Thoracic aorta (tissue), 2 donors: Measurements from ENCODE around the gene MRPL17. TPM values are rescaled to one million over a fixed set of nuclear protein-coding genes. Genes with fewer than 3 reads are reported as not detected.
A peak's percentile ranks its signal among the peaks of the same experiment; 100 is the strongest.

Experiments used
- ATAC-seq: fragments of 150-250 bp; one replicate; pipeline ENCODE4 v1.8.0; 2017; ENCODE audit warnings: low read depth; ENCODE audit not compliant: insufficient number of reproducible peaks, low FRiP score
- DNase-seq: peaks from one replicate; pipeline ENCODE4 v3.0.0-alpha.2; 2020; ENCODE audit warnings: low spot score
- H3K27ac ChIP-seq, 2 donors: fragments of 200-600 bp; sonication (generic); 1 replicate in 1 of 2; 2 replicates in 1 of 2; pipeline ENCODE4 v1.5.1; 2016; ENCODE audit warnings: mild to moderate bottlenecking in 2 of 2, moderate library complexity in 2 of 2
- H3K27me3 ChIP-seq: fragments of 200-600 bp; sonication (generic); replicated peaks from 2 replicates; pipeline ENCODE4 v1.6.0; 2016; ENCODE audit warnings: mild to moderate bottlenecking; ENCODE audit not compliant: insufficient read depth
- H3K36me3 ChIP-seq: fragments of 200-600 bp; sonication (generic); one replicate; pipeline ENCODE4 v1.5.1; 2016
- H3K4me1 ChIP-seq, 2 donors: fragments of 200-600 bp; sonication (generic); 1 replicate in 1 of 2; 2 replicates in 1 of 2; pipeline versions ENCODE4 v1.5.1 to v1.6.0; 2016; ENCODE audit warnings: low read depth in 2 of 2, mild to moderate bottlenecking in 1 of 2; ENCODE audit not compliant: control insufficient read depth in 1 of 2
- H3K4me3 ChIP-seq: fragments of 200-600 bp; sonication (generic); 2 replicates; pipeline ENCODE4 v1.5.1; 2016; ENCODE audit warnings: mild to moderate bottlenecking
- H3K9me3 ChIP-seq: fragments of 200-600 bp; sonication (generic); 2 replicates; pipeline ENCODE4 v1.5.1; 2016
- total RNA-seq, 2 donors: library from RNA; depleted of rRNA; stranded (reverse); fragments of >200 nt; gene quantifications; one replicate each; pipeline versions ENCODE4 v1.1.0 to v1.2.3, GENCODE V29; 2016
- TF ChIP-seq, protein P1 (sequence below): fragments of 200-600 bp; sonication (generic); IDR thresholded peaks from one replicate; pipeline ENCODE4 v1.5.1; 2019; ENCODE audit warnings: antibody characterized with exemption

MRPL17 gene
- total RNA-seq = 10 to 100 TPM; 20.6 to 53.6 TPM

DNA sequence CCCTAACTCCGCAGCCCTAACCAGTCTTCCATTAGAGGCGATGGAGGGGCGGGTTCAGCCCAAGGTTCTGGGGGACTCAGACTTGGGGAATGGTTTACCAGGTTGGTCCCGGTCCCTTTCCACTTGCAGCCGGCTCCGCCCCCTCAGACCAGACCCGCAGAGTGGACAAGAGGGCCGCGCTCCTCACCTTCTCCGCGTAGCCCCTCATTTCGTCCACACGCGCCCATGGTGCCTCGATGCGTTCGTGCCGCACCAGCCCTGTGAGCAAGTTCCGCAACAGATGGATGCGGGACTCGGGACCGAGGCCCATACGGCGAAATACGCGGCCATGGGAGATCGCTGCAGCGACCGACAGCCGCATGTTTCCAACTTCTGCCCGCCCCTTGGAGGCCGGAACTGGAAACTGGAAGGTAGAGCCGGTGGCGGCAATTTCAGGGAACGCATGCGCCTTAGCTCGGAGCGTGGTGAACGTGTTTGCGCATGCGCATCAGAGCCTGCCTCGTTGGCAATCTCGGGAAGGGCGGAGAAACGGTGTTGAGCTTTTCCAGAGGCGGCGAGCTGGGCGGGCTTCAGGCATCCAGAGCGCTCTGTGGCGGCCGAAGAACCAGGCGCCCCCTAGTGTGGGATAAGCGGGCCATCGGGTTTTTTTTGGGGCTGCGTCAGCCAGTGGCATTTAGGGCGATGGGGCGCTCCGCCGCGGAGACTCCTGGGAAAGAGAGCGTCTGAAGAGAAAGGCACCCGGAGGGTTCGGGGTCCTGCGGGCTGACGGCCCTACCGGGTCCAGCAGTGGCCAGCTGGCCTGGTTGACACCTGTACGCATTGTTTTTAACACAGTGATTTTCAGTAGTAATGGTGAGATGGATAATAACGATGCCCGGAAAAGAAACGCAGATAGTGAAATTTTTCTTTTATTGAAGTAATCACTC lies at the start of gene MRPL17:
Gene MRPL17, minus strand, starts transcription at position 405 of the 926 bp plus-strand sequence. Its CDS starts 44 bp downstream, at position 361.
- Histone ChIP-seq H3K27me3 (no peaks in the 10 kb centered on the region), H3K27ac (peak within 1 kb of the TSS; percentile 79 to 85), H3K36me3 (peaks cover 5% of the 10 kb centered on the region), H3K9me3 (no peaks in the 10 kb centered on the region), H3K4me3 (peak within 1 kb of the TSS; percentile 83), H3K4me1 (peaks cover 7 to 17% of the 10 kb centered on the region in 2 donors)
- ATAC-seq (peak; percentile 96), DNase-seq (peak; percentile 93)
- TF ChIP-seq, protein P1, sequence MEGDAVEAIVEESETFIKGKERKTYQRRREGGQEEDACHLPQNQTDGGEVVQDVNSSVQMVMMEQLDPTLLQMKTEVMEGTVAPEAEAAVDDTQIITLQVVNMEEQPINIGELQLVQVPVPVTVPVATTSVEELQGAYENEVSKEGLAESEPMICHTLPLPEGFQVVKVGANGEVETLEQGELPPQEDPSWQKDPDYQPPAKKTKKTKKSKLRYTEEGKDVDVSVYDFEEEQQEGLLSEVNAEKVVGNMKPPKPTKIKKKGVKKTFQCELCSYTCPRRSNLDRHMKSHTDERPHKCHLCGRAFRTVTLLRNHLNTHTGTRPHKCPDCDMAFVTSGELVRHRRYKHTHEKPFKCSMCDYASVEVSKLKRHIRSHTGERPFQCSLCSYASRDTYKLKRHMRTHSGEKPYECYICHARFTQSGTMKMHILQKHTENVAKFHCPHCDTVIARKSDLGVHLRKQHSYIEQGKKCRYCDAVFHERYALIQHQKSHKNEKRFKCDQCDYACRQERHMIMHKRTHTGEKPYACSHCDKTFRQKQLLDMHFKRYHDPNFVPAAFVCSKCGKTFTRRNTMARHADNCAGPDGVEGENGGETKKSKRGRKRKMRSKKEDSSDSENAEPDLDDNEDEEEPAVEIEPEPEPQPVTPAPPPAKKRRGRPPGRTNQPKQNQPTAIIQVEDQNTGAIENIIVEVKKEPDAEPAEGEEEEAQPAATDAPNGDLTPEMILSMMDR = peak; percentile 85

DNA sequence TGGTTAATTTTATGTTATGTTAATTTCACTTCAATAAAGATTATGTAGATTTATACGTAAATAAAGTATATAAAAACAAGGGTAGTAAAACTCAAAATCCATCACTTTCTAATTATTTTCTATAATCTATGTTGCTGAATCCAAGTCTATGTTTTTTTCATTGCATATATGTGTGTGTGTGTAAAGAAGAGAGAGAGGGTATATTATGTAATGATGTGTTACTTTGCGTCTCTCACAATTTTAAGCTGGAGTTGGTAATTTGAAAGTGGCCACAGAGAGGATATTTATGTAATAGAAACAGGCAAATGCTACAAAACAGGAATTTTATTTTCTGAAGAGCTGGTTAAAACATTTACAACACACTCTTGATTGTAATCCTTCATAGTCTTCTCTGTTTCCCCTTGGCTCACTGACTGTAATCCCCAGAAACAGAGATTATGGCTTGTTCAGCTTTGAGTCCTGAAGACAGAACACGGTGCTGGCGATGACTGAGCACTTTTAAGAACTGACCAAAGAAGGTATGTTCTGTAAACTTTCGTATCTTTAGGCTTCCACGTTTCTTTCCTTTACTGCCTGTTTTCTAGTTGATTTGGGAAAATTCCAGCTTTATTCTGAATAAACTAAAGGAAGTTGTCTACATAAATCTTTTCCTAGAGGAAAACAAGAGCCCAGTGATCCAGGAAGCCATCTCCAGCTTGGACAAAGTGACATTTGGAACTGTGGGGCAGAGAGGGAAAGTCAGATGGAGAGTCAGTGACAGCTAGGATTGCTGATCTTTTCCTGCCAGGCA lies 45.0 kb upstream of the MRPL17 start:
- Histone ChIP-seq H3K4me1 (no peaks in the 10 kb centered on the region), H3K36me3 (no peaks in the 10 kb centered on the region)
- ATAC-seq = no peak

DNA sequence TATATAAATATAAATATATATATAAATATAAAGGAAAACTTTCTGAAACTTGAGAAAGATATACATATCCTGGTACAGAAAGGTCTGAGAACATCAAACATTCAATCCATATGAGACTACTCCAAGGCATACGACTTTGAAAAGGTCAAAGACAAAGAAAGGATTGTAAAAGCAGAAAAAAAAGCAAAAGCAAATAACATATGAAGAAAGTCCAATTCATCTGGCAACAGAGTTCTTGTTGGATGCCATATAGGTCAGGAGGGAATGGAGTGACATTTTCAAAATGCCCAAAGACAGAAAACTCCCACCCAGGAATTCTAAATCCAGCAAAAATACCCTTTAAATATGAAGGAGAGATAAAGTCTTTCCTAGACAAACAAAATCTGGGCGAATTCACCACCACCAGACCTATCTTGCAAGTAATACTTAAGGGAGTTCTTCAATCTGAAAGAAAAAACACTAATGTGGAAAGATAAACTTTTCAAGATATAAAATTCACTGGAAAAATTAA lies 42.3 kb upstream of the MRPL17 start:
- H3K27me3 ChIP-seq = no peaks in the 10 kb centered on the region
- no peak overlapping the region for H3K27ac ChIP-seq
- H3K4me1 ChIP-seq = no peaks in the 10 kb centered on the region
- TF ChIP-seq, protein P1 = no peak
- no peak overlapping the region for H3K4me3 ChIP-seq
- H3K9me3 ChIP-seq = no peaks in the 10 kb centered on the region
- no peaks in the 10 kb centered on the region for H3K36me3 ChIP-seq
- DNase-seq (no peak), ATAC-seq (no peak)

More for the DNA sequence above, 45.0 kb upstream of the MRPL17 start:
- Histone ChIP-seq H3K27ac (no peak overlapping the region), H3K9me3 (no peaks in the 10 kb centered on the region), H3K27me3 (no peaks in the 10 kb centered on the region), H3K4me3 (no peak overlapping the region)
- no peak for DNase-seq
- TF ChIP-seq, protein P1 = no peak

- Histone ChIP-seq H3K36me3 (no peaks in the 10 kb centered on the region), H3K4me3 (no peak overlapping the region), H3K4me1 (no peaks in the 10 kb centered on the region), H3K9me3 (no peaks in the 10 kb centered on the region), H3K27me3 (no peaks in the 10 kb centered on the region), H3K27ac (no peak overlapping the region)
- no peak for ATAC-seq
- no peak for DNase-seq
- TF ChIP-seq, protein P1 = no peak
These were observed 40.9 kb upstream of the MRPL17 start for GRCh38 chr11:6724013-6724412.

GRCh38 chr11:6721343-6721742 lies 38.2 kb upstream of the MRPL17 start:
- Histone ChIP-seq H3K36me3 (no peaks in the 10 kb centered on the region), H3K9me3 (no peaks in the 10 kb centered on the region), H3K4me1 (no peaks in the 10 kb centered on the region), H3K27ac (no peak overlapping the region), H3K27me3 (no peaks in the 10 kb centered on the region), H3K4me3 (no peak overlapping the region)
- ATAC-seq = no peak
- TF ChIP-seq, protein P1 = no peak
- no peak for DNase-seq
